DND-41 (cell line): ENCODE data around the gene ARIH1.
A peak's percentile ranks its signal among the peaks of the same experiment; 100 is the strongest.

ENCODE experiments used
- ATAC-seq: fragments of 200-7000 bp; cut with Tn5 transposase; 3 replicates; pipeline ENCODE4 v1.9.1; 2021; ENCODE audit warnings: low read depth; ENCODE audit not compliant: insufficient read depth
- DNase-seq: peaks from one replicate; pipeline ENCODE4 v3.0.0-alpha.2; 2020
- H2AFZ ChIP-seq: 2 replicates; pipeline ENCODE4 v1.6.0; 2012; ENCODE audit warnings: low read depth, low read length
- H3K27ac ChIP-seq: 2 replicates; pipeline ENCODE4 v1.5.1; 2012; ENCODE audit warnings: low read length, inconsistent platforms
- H3K27me3 ChIP-seq: fragments of 200-600 bp; sonication (generic); 2 replicates; pipeline ENCODE4 v1.6.0; 2012; ENCODE audit warnings: low read length, mild to moderate bottlenecking, inconsistent platforms; ENCODE audit not compliant: insufficient read depth, poor library complexity
- H3K36me3 ChIP-seq: 2 replicates; pipeline ENCODE4 v1.5.1; 2012; ENCODE audit warnings: low read length, inconsistent platforms; ENCODE audit not compliant: insufficient read depth
- H3K4me1 ChIP-seq: 2 replicates; pipeline ENCODE4 v1.5.1; 2012; ENCODE audit warnings: mild to moderate bottlenecking, low read length; ENCODE audit not compliant: insufficient read depth
- H3K4me2 ChIP-seq: 2 replicates; pipeline ENCODE4 v1.6.0; 2012; ENCODE audit warnings: mild to moderate bottlenecking, moderate library complexity, low read length, inconsistent platforms; ENCODE audit not compliant: insufficient read depth
- H3K4me3 ChIP-seq, 2 experiments: fragments of 200-600 bp in 1 of 2; shearing (Covaris generic) in 1 of 2; 2 replicates each; pipeline ENCODE4 v1.5.1; 2012 to 2016; ENCODE audit warnings: inconsistent platforms in 2 of 2, low read length in 2 of 2, mild to moderate bottlenecking in 2 of 2, low read depth in 1 of 2, moderate library complexity in 1 of 2
- H3K79me2 ChIP-seq: 2 replicates; pipeline ENCODE4 v1.6.0; 2012; ENCODE audit warnings: low read length, inconsistent platforms; ENCODE audit not compliant: insufficient read depth
- H3K9ac ChIP-seq: 2 replicates; pipeline ENCODE4 v1.6.0; 2012; ENCODE audit warnings: low read depth, mild to moderate bottlenecking, inconsistent platforms, low read length, moderate library complexity
- H3K9me3 ChIP-seq: 2 replicates; pipeline ENCODE4 v1.5.1; 2012; ENCODE audit warnings: low read length, moderate library complexity, mild to moderate bottlenecking, inconsistent platforms; ENCODE audit not compliant: insufficient read depth, severe bottlenecking
- H4K20me1 ChIP-seq: 2 replicates; pipeline ENCODE4 v1.6.0; 2012; ENCODE audit warnings: low read length; ENCODE audit not compliant: insufficient read depth
- CTCF ChIP-seq: IDR thresholded peaks from 2 replicates; pipeline ENCODE4 v1.5.1; 2012; ENCODE audit warnings: borderline replicate concordance, low read length, moderate library complexity, mild to moderate bottlenecking; ENCODE audit not compliant: poor library complexity, severe bottlenecking; ENCODE audit errors: extremely low read depth
- EZH2 ChIP-seq: IDR thresholded peaks from 3 replicates; pipeline ENCODE4 v1.6.1; 2012; ENCODE audit warnings: borderline replicate concordance, low read depth, mild to moderate bottlenecking, moderate library complexity, low read length, inconsistent platforms; ENCODE audit not compliant: severe bottlenecking

The ARIH1 gene

GRCh38 chr15:72516777-72517176 is 42.6 kb downstream of the ARIH1 start:
- Histone ChIP-seq H3K9me3 (no peaks in the 10 kb centered on the region), H3K9ac (no peak overlapping the region), H3K36me3 (peaks cover 14% of the 10 kb centered on the region), H3K27ac (no peak overlapping the region), H4K20me1 (peaks cover 25% of the 10 kb centered on the region), H3K4me3 (no peak overlapping the region), H2AFZ (no peak overlapping the region), H3K79me2 (peaks cover 91% of the 10 kb centered on the region), H3K4me2 (no peak overlapping the region), H3K4me1 (no peaks in the 10 kb centered on the region), H3K27me3 (no peaks in the 10 kb centered on the region)
- ATAC-seq (no peak), DNase-seq (no peak)
- no peak for TF ChIP-seq EZH2
- no peak for TF ChIP-seq CTCF

- Histone ChIP-seq H4K20me1 (peaks cover under 1% of the 10 kb centered on the region; the same call in 1 of the 2 replicates), H3K27me3 (no peaks in the 10 kb centered on the region), H3K79me2 (peaks cover 85% of the 10 kb centered on the region), H3K9ac (no peak overlapping the region), H3K4me2 (no peak overlapping the region), H3K4me1 (no peaks in the 10 kb centered on the region), H2AFZ (no peak overlapping the region), H3K4me3 (no peak overlapping the region), H3K9me3 (no peaks in the 10 kb centered on the region), H3K36me3 (peaks cover 30% of the 10 kb centered on the region), H3K27ac (no peak overlapping the region)
- DNase-seq: no peak
- TF ChIP-seq CTCF: no peak
- TF ChIP-seq EZH2: no peak
- no peak for ATAC-seq
Measured at GRCh38 chr15:72521682-72522081, 47.6 kb downstream of the ARIH1 start.

GRCh38 chr15:72532991-72533601 is 59.0 kb downstream of the ARIH1 start:
- TF ChIP-seq EZH2 (no peak), CTCF (peak; percentile 47)
- H3K27me3 ChIP-seq: no peaks in the 10 kb centered on the region
- H3K79me2 ChIP-seq: peaks cover 82% of the 10 kb centered on the region
- no peak overlapping the region for H3K4me3 ChIP-seq
- no peaks in the 10 kb centered on the region for H3K9me3 ChIP-seq
- DNase-seq (peak; percentile 16), ATAC-seq (no peak)
- H2AFZ ChIP-seq: no peak overlapping the region
- H3K36me3 ChIP-seq: 0 out of 2 replicates have a peak, but pooled peaks cover 3% of the 10 kb centered on the region
- no peak overlapping the region for H3K9ac ChIP-seq
- H4K20me1 ChIP-seq: peaks cover 34% of the 10 kb centered on the region
- peaks cover 49% of the 10 kb centered on the region for H3K4me1 ChIP-seq
- H3K27ac ChIP-seq: no peak overlapping the region
- no peak overlapping the region for H3K4me2 ChIP-seq

- Histone ChIP-seq H2AFZ (no peak overlapping the region), H4K20me1 (peaks cover 28% of the 10 kb centered on the region), H3K4me2 (peak overlapping the region; percentile 1; the same call in 1 of the 2 replicates), H3K27me3 (no peaks in the 10 kb centered on the region), H3K9me3 (peaks cover 5% of the 10 kb centered on the region), H3K4me3 (no peak overlapping the region), H3K27ac (peak overlapping the region; percentile 22; the same call in 1 of the 2 replicates), H3K36me3 (peaks cover 11% of the 10 kb centered on the region; the same call in 1 of the 2 replicates), H3K9ac (no peak overlapping the region), H3K4me1 (peaks cover 49% of the 10 kb centered on the region), H3K79me2 (peaks cover 82% of the 10 kb centered on the region)
- peak; percentile 91 for ATAC-seq
- no peak for TF ChIP-seq EZH2
- no peak for TF ChIP-seq CTCF
- DNase-seq: peak; percentile 79
Measured at GRCh38 chr15:72534523-72534922, 60.4 kb downstream of the ARIH1 start.
